Gastrocnemius medialis (tissue), 4 donors: ENCODE measurements around the gene PFKFB4. TPM values are rescaled to one million over a fixed set of nuclear protein-coding genes. Genes with fewer than 3 reads are reported as not detected.

Source experiments
- ATAC-seq, 2 donors: fragments of 150-250 bp; one replicate each; pipeline ENCODE4 v1.9.1; 2016
- DNase-seq, 2 donors: peaks; one replicate each; pipeline ENCODE4 v3.0.0-alpha.2; 2019
- H3K27ac ChIP-seq, 4 donors: fragments of 200-600 bp; sonication (generic); 1 replicate in 1 of 4; 2 replicates in 3 of 4; pipeline ENCODE4 v1.5.1; 2016 to 2018; ENCODE audit warnings: mild to moderate bottlenecking in 2 of 4, moderate library complexity in 1 of 4
- H3K27me3 ChIP-seq, 3 donors: fragments of 200-600 bp; sonication (generic) in 2 of 3; 1 replicate in 1 of 3; 2 replicates in 2 of 3; pipeline versions ENCODE4 v1.5.1 to v1.6.0; 2016 to 2019; ENCODE audit warnings: mild to moderate bottlenecking in 1 of 3, moderate library complexity in 1 of 3
- H3K36me3 ChIP-seq, 2 donors: fragments of 200-600 bp; sonication (generic) in 1 of 2; one replicate each; pipeline ENCODE4 v1.5.1; 2017 to 2018
- H3K4me1 ChIP-seq, 2 donors: fragments of 200-600 bp; sonication (generic) in 1 of 2; one replicate each; pipeline ENCODE4 v1.5.1; 2016 to 2017; ENCODE audit warnings: mild to moderate bottlenecking in 2 of 2
- H3K4me3 ChIP-seq, 4 donors: fragments of 200-600 bp; sonication (generic) in 3 of 4; 1 replicate in 1 of 4; 2 replicates in 3 of 4; pipeline ENCODE4 v1.5.1; 2016 to 2019; ENCODE audit warnings: mild to moderate bottlenecking in 2 of 4
- H3K9me3 ChIP-seq, 3 donors: fragments of 200-600 bp; sonication (generic) in 2 of 3; 1 replicate in 1 of 3; 2 replicates in 2 of 3; pipeline ENCODE4 v1.5.1; 2016 to 2019
- POLR2A ChIP-seq, 2 donors: fragments of 450-650 bp; IDR thresholded peaks; one replicate each; pipeline ENCODE4 v1.6.1; 2017; ENCODE audit warnings: antibody characterized with exemption in 2 of 2, mild to moderate bottlenecking in 2 of 2, moderate library complexity in 2 of 2
- in situ Hi-C, 4 donors: fragments of 200-750 bp; cut with MboI; loops; one replicate each; pipeline versions ENCODE4 v1.15.0 to v1.8.0; 2017; ENCODE audit warnings: low sequenced_read_pairs in 4 of 4
- intact Hi-C: fragments of 100-400 bp; cut with DNase I; formaldehyde crosslinking; loops from one replicate; pipeline ENCODE4 v1.15.1; 2023; ENCODE audit warnings: low total_unique reads
- total RNA-seq, 4 donors: library from RNA; depleted of rRNA; stranded (reverse); fragments of >200 nt; gene quantifications; one replicate each; pipeline versions ENCODE4 v1.1.0 to v1.2.3, GENCODE V29; 2016
- TF ChIP-seq, protein P1 (sequence below), 5 experiments: fragments of 450-650 bp in 3 of 5; fragments of 200-600 bp in 2 of 5; sonication (generic) in 2 of 5; IDR thresholded peaks in 4 of 5; conservative IDR thresholded peaks in 1 of 5; 1 replicate in 4 of 5; 2 replicates in 1 of 5; pipeline ENCODE4 v1.5.1; 2016 to 2019; ENCODE audit warnings: antibody characterized with exemption in 5 of 5, mild to moderate bottlenecking in 3 of 5, moderate library complexity in 3 of 5

PFKFB4 gene
- total RNA-seq, 4 donors from 2014 or later, result 0.87 to 2.6 (median 1.7) TPM

DNA sequence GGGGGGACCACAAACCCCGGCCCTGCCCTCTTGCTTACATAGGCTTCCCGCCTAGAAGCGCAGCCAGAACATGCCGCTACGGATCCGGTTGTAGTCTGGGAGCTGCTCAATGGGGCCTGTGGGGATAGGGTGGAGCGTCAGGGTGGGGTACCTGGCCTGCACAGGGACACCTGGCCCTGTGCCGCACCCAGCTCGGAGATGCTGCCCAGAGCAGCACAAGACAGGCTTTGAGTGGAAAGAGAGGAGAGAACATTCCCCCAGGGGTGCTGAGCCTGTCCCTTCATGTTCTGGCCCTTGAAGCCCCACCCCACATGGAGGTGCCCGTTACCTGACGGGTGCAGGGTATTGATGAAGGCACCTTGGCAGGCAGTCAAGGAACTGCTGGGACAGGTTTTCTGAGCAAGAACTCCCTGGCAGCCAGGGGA is 42.5 kb upstream of the PFKFB4 start:
- Histone ChIP-seq H3K4me1 (peaks cover 69 to 70% of the 10 kb centered on the region in 2 donors), H3K9me3 (no peaks in the 10 kb centered on the region), H3K4me3 (peak overlapping the region in 1 of 4 donors; percentile 33), H3K27me3 (no peaks in the 10 kb centered on the region), H3K27ac (peak overlapping the region; percentile 85 to 98 (median 92)), H3K36me3 (peaks cover 0 to 42% of the 10 kb centered on the region in 2 donors)
- in situ Hi-C loops (no loop called here), intact Hi-C loops (no loop called here)
- no peak for TF ChIP-seq POLR2A (IDR thresholded peaks at IDR 0.05)
- TF ChIP-seq, protein P1, sequence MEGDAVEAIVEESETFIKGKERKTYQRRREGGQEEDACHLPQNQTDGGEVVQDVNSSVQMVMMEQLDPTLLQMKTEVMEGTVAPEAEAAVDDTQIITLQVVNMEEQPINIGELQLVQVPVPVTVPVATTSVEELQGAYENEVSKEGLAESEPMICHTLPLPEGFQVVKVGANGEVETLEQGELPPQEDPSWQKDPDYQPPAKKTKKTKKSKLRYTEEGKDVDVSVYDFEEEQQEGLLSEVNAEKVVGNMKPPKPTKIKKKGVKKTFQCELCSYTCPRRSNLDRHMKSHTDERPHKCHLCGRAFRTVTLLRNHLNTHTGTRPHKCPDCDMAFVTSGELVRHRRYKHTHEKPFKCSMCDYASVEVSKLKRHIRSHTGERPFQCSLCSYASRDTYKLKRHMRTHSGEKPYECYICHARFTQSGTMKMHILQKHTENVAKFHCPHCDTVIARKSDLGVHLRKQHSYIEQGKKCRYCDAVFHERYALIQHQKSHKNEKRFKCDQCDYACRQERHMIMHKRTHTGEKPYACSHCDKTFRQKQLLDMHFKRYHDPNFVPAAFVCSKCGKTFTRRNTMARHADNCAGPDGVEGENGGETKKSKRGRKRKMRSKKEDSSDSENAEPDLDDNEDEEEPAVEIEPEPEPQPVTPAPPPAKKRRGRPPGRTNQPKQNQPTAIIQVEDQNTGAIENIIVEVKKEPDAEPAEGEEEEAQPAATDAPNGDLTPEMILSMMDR (IDR thresholded peaks at IDR 0.05 in 4 of 5, conservative IDR thresholded peaks at IDR 0.05 in 1 of 5), result no peak
- DNase-seq (peak in 1 of 2 donors; percentile 54), ATAC-seq (no peak)

DNA sequence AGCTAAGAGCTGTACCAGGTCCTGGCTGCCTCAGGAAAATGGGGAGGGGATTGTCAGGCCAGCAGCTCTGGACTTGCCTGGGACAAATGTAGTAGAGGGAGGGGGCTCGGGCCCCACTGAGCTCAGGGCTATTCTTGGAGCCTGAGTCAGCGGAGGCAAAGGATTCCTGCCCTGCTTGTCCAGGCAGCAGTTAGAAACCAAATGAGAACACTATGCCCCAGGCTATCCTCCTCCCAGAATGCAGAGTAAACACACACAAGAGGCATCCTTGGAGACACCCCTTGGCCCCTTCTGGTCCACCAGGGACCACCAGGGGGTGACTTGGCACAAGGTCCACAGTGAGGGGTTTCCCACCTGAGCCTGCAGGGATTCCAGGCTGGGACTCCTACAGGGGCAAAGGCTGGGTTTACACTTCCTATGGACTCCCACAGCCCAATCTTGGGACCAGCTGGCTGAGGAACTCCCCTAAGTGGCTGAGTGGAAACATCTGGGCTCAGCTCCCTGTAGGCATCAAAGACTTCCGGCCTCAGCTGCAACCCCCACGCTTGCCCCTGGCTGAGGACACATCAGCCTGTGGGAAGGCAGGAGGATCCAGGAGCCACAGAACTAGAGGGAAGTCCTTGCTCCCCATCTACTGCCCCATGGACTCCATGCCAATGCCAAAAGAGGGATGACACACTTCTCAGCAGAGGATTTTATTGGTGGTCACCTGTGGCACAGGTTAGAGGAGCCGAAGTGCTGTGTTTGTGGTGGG is 41.9 kb upstream of the PFKFB4 start:
- Histone ChIP-seq H3K27ac (peak overlapping the region; percentile 85 to 98 (median 92)), H3K27me3 (no peaks in the 10 kb centered on the region), H3K4me3 (peak overlapping the region in 1 of 4 donors; percentile 33), H3K4me1 (peaks cover 67 to 70% of the 10 kb centered on the region in 2 donors), H3K9me3 (no peaks in the 10 kb centered on the region), H3K36me3 (peaks cover 0 to 36% of the 10 kb centered on the region in 2 donors)
- in situ Hi-C loops, result no loop called here
- TF ChIP-seq, protein P1 (IDR thresholded peaks at IDR 0.05 in 4 of 5, conservative IDR thresholded peaks at IDR 0.05 in 1 of 5), result no peak
- peak in 1 of 2 donors; percentile 52 for TF ChIP-seq POLR2A (IDR thresholded peaks at IDR 0.05)
- ATAC-seq (peak; percentile 75 to 82), DNase-seq (peak; percentile 89 to 93)
- intact Hi-C loops, result no loop called here

GRCh38 chr3:48597408-48597800 is 40.8 kb upstream of the PFKFB4 start:
- H3K9me3 ChIP-seq, result no peaks in the 10 kb centered on the region
- intact Hi-C loops (no loop called here), in situ Hi-C loops (no loop called here)
- peak overlapping the region; percentile 85 to 98 (median 92) for H3K27ac ChIP-seq
- H3K4me3 ChIP-seq, result no peak overlapping the region
- TF ChIP-seq POLR2A (IDR thresholded peaks at IDR 0.05), result no peak
- TF ChIP-seq, protein P1 (IDR thresholded peaks at IDR 0.05 in 4 of 5, conservative IDR thresholded peaks at IDR 0.05 in 1 of 5), result no peak
- H3K36me3 ChIP-seq, result peaks cover 0 to 25% of the 10 kb centered on the region in 2 donors
- peaks cover 65 to 70% of the 10 kb centered on the region in 2 donors for H3K4me1 ChIP-seq
- ATAC-seq (no peak), DNase-seq (no peak)
- H3K27me3 ChIP-seq, result no peaks in the 10 kb centered on the region

DNA sequence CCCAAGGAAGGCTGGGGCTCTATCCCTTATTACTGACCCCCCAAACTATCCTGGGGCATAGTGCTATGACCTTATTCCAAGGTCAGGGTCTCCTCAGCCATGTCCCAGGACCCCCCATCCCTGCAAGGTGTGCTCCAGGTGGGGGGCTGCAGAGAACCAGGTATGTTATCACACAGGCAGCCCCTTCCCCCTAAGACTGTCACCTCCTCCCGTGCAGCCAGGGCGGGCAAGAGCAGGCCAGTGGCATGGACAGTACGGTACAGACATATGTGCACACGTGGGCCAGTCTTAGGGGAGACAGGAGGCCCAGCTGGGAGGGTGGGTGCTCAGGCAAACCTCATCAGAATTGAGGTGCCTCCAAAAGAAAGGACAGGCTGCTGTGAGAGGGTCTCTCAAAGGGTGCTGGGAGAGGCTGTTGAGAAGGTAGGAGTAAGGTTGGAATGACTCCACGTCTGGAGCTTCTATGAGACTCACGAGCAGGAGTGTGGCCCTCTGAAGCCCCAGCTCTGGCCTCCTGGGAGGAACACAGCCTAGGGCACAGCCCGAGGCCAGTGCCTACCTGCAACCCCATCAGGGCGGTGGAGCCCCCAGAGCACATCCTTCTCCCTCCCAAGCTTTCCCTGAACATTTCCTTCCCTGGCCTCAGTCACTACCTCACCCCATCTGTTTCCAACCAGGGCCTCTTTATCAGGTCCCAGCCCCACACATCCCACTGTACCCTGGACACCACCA is 40.2 kb upstream of the PFKFB4 start:
- in situ Hi-C loops (no loop called here), intact Hi-C loops (no loop called here)
- ATAC-seq, result no peak
- peaks cover 0 to 24% of the 10 kb centered on the region in 2 donors for H3K36me3 ChIP-seq
- H3K4me3 ChIP-seq, result no peak overlapping the region
- no peaks in the 10 kb centered on the region for H3K27me3 ChIP-seq
- peaks cover 62 to 70% of the 10 kb centered on the region in 2 donors for H3K4me1 ChIP-seq
- TF ChIP-seq POLR2A (IDR thresholded peaks at IDR 0.05), result no peak
- TF ChIP-seq, protein P1 (IDR thresholded peaks at IDR 0.05 in 4 of 5, conservative IDR thresholded peaks at IDR 0.05 in 1 of 5), result no peak
- no peaks in the 10 kb centered on the region for H3K9me3 ChIP-seq
- peak overlapping the region; percentile 85 to 98 (median 92) for H3K27ac ChIP-seq
- no peak for DNase-seq
